Measurements from ENCODE around the gene HNRNPAB. TPM values are rescaled to one million over a fixed set of nuclear protein-coding genes. Genes with fewer than 3 reads are reported as not detected.

Gene HNRNPAB
- total RNA-seq, 1 donor from 2014 or later: 466 TPM

DNA sequence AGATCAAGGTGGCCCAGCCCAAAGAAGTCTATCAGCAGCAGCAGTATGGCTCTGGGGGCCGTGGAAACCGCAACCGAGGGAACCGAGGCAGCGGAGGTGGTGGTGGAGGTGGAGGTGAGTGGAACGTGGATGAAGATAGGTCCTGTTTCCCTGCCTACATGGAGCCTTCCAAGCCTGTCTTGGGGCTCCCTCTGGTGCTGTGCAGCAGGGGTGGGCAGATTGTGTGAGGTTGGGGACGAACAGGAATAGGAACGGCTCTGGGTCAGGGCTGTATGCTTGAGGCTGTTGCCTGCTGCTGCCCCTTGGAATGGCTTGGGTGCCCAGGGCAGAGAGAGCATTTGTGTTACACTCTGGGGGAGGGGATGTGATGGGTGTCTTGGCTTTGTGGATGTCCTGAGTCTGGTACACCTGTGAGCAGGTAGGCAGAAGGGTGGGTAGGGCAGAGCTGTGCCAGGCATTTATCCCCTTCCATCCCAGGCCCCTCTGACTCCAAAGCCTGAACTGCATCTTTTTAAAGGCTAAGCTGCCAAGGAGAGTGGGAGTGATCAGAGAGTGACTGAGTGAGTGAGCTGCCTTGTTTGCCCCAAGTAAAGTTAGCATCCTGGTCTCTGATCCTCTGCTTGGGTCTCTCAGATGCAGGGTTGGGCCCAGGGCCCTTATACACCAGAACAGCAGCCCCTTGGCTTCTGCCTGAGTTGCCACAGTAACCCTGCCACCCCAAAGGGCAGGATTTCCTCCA is 5.2 kb downstream of the HNRNPAB start:
- Mint-ChIP-seq H3K4me1 (peaks cover 58% of the 10 kb centered on the region), H3K36me3 (ENCODE audit: low read depth) (peaks cover 81% of the 10 kb centered on the region), H3K4me3 (peak overlapping the region; percentile 95), H3K27ac (ENCODE audit: unreplicated experiment) (no peak overlapping the region), H3K9me3 (no peaks in the 10 kb centered on the region), H3K27me3 (ENCODE audit: low read depth) (peaks cover 71% of the 10 kb centered on the region)
- TF ChIP-seq, protein P1, sequence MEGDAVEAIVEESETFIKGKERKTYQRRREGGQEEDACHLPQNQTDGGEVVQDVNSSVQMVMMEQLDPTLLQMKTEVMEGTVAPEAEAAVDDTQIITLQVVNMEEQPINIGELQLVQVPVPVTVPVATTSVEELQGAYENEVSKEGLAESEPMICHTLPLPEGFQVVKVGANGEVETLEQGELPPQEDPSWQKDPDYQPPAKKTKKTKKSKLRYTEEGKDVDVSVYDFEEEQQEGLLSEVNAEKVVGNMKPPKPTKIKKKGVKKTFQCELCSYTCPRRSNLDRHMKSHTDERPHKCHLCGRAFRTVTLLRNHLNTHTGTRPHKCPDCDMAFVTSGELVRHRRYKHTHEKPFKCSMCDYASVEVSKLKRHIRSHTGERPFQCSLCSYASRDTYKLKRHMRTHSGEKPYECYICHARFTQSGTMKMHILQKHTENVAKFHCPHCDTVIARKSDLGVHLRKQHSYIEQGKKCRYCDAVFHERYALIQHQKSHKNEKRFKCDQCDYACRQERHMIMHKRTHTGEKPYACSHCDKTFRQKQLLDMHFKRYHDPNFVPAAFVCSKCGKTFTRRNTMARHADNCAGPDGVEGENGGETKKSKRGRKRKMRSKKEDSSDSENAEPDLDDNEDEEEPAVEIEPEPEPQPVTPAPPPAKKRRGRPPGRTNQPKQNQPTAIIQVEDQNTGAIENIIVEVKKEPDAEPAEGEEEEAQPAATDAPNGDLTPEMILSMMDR (conservative IDR thresholded peaks at IDR 0.05): no peak
- DNase-seq (ENCODE audit: low read depth, low spot score): no peak

DNA sequence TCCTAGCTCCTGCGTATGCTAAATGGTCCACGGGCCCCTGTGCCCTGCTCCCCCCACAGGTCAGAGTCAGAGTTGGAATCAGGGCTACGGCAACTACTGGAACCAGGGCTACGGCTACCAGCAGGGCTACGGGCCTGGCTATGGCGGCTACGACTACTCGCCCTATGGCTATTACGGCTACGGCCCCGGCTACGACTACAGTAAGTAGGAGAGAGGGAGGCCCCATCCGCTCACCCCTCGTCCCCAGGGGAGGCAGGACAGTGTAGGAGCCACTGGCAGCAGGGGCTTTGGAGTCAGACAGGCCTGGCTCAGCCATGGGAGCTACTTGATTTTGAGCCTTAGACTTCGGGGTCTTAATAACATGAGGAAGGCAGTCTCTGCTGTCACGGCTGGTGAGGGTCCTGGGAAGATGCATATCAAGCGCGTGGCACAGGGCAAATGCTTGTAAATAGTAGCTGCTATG is 5.8 kb downstream of the HNRNPAB start:
- TF ChIP-seq, protein P1 (conservative IDR thresholded peaks at IDR 0.05): no peak
- Mint-ChIP-seq H3K27me3 (ENCODE audit: low read depth) (peaks cover 77% of the 10 kb centered on the region), H3K36me3 (ENCODE audit: low read depth) (peaks cover 83% of the 10 kb centered on the region), H3K9me3 (no peaks in the 10 kb centered on the region), H3K4me1 (peaks cover 58% of the 10 kb centered on the region), H3K4me3 (peak overlapping the region; percentile 95), H3K27ac (ENCODE audit: unreplicated experiment) (no peak overlapping the region)
- DNase-seq (ENCODE audit: low read depth, low spot score): no peak

DNA sequence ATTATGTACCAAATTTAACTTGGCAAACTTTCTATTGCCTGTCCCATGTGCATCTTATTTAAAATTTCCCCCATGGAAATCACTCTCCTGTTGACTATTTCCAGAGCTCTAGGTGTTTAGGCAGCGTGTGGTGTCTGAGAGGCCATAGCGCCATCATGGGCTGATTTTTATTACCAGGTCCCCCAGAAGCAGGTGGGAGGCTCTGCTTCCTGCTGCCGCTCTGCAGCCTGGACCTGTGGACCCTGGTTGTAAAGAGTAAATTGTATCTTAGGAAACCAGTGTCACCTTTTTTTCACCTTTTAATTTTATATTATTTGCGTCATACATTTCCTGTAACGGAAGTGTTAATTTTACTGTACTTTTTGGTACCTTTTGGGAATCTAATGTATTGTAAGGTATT is 6.4 kb downstream of the HNRNPAB start:
- no peaks in the 10 kb centered on the region for H3K9me3 Mint-ChIP-seq
- DNase-seq (ENCODE audit: low read depth, low spot score): no peak
- peaks cover 55% of the 10 kb centered on the region for H3K4me1 Mint-ChIP-seq
- peaks cover 81% of the 10 kb centered on the region for H3K36me3 Mint-ChIP-seq (ENCODE audit: low read depth)
- no peak overlapping the region for H3K27ac Mint-ChIP-seq (ENCODE audit: unreplicated experiment)
- peak overlapping the region; percentile 95 for H3K4me3 Mint-ChIP-seq
- TF ChIP-seq, protein P1 (conservative IDR thresholded peaks at IDR 0.05): no peak
- peaks cover 76% of the 10 kb centered on the region for H3K27me3 Mint-ChIP-seq (ENCODE audit: low read depth)

DNA sequence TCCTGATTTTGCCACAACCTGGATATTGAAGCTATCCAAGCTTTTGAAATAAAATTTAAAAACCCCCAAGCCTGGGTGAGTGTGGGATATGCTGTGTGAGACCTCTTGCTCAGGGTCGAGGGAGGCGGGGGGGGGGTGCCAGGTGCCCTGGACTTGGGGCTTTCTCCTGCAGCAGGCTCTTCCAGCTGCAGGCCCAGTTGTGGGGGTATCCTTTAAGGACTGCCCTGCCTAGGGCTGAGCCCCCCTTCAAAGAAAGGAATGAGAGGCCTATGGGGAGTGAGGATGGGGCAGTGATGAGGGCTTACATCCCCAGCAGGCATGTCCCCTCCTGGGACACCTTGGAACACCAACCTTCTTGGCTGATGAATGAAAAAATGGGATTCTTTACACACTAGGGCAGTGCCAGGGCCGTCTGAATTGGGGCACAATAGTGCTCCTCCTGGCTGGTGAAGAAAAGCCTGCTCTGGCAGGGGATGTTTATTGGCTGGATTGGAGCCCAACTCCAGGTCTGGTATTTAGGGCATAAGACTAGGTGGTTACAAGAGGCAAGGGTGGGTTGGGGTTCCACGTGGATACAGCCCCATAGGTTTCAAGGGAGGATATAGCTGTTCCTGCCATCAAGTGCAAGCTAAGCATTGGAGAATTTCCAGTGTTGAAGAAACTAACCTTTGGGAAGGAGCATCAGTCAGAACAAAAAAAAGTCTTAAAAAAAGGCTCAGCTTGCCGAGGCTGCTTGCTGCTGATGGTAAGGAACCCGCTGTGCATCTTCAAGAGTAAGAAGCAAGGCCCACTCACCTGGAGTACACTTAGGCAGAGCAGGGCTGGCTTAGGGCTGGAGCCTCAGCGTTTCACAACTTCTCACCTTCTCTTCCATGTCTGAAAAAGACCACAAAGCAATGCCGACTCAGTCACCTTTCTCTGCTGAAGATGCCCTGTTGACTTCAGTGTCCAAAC is 7.0 kb downstream of the HNRNPAB start:
- TF ChIP-seq, protein P1 (conservative IDR thresholded peaks at IDR 0.05): no peak
- Mint-ChIP-seq H3K4me3 (peak overlapping the region; percentile 95), H3K4me1 (peaks cover 49% of the 10 kb centered on the region), H3K27me3 (ENCODE audit: low read depth) (peaks cover 74% of the 10 kb centered on the region), H3K36me3 (ENCODE audit: low read depth) (peaks cover 78% of the 10 kb centered on the region), H3K9me3 (no peaks in the 10 kb centered on the region), H3K27ac (ENCODE audit: unreplicated experiment) (no peak overlapping the region)
- DNase-seq (ENCODE audit: low read depth, low spot score): no peak

DNA sequence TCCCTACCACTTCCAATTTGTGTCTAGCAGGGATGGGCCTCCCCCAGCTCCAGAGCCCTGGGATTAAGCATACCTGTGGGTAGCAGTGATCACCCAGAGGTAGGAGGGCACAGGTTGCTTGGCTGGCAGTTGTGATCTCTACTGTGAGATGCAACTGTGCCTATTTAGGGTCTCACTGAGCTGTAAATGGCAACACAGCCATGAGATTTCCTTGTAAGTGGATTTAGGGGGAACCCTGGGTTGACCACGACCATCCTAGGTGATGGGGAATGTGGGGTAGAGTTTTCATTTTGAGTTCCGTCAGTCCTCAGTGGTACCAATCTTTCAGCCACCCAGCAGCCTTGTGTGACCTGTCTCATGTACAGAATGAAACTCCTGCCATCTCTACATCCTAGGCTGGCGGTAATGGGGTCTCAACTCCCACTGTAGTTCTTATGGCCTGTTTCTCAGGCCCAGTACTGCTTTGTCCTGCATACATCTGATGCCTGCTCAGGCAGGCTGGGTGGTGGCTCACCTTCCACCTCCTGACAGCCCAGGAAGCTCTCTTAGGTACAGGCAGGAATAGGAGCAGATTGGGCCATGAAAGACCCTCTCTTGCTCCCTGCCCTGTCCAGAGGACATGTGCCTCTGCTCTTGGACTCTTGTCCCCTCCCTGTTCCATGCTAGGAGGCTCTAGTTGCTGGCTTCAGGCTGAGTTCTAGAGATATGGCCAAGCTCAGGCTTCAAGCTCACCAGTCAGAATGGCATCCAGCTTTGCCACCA is 8.1 kb downstream of the HNRNPAB start:
- Mint-ChIP-seq H3K4me1 (peaks cover 38% of the 10 kb centered on the region), H3K36me3 (ENCODE audit: low read depth) (peaks cover 69% of the 10 kb centered on the region), H3K27ac (ENCODE audit: unreplicated experiment) (no peak overlapping the region), H3K27me3 (ENCODE audit: low read depth) (peaks cover 71% of the 10 kb centered on the region), H3K9me3 (no peaks in the 10 kb centered on the region), H3K4me3 (peak overlapping the region; percentile 95)
- TF ChIP-seq, protein P1 (conservative IDR thresholded peaks at IDR 0.05): no peak
- no peak for DNase-seq (ENCODE audit: low read depth, low spot score)

Measured in neural crest cell (in vitro differentiated cells).